ENCODE measurements around the gene SVIL.
"Not testable (repeated sequence)": the region's sequence is repeated elsewhere in the genome, so short reads cannot be mapped to it uniquely, and the experiment has no call there.

Gene SVIL

GRCh38 chr10:29619241-29619669, 15.5 kb downstream of the SVIL start:
- no peak for DNase-seq

- no peak for DNase-seq
Measured at GRCh38 chr10:29618341-29619171, 16.2 kb downstream of the SVIL start.

- no peak for DNase-seq
Measured at GRCh38 chr10:29617880-29618340, 16.9 kb downstream of the SVIL start.

- DNase-seq: no peak
Measured at GRCh38 chr10:29616542-29616941, 18.2 kb downstream of the SVIL start.

- DNase-seq: no peak
Measured at GRCh38 chr10:29615195-29615594, 19.6 kb downstream of the SVIL start.

- DNase-seq: not testable (repeated sequence)
Measured at GRCh38 chr10:29614289-29614688, 20.5 kb downstream of the SVIL start.

GRCh38 chr10:29613791-29614190, 21.0 kb downstream of the SVIL start:
- DNase-seq: no peak

GRCh38 chr10:29613196-29613595, 21.6 kb downstream of the SVIL start:
- no peak for DNase-seq

- DNase-seq: no peak
Measured at GRCh38 chr10:29612657-29613056, 22.1 kb downstream of the SVIL start.

GRCh38 chr10:29611781-29612381, 22.9 kb downstream of the SVIL start:
- no peak for DNase-seq

GRCh38 chr10:29610876-29611647, 23.7 kb downstream of the SVIL start:
- no peak for DNase-seq

- DNase-seq: not testable (repeated sequence)
Measured at GRCh38 chr10:29610331-29610730, 24.4 kb downstream of the SVIL start.

GRCh38 chr10:29609696-29610095, 25.1 kb downstream of the SVIL start:
- DNase-seq: no peak

- DNase-seq: no peak
Measured at GRCh38 chr10:29608476-29609301, 26.1 kb downstream of the SVIL start.

GRCh38 chr10:29608062-29608461, 26.7 kb downstream of the SVIL start:
- no peak for DNase-seq

GRCh38 chr10:29607576-29607975, 27.2 kb downstream of the SVIL start:
- DNase-seq: no peak

GRCh38 chr10:29606693-29607092, 28.1 kb downstream of the SVIL start:
- DNase-seq: not testable (repeated sequence)

GRCh38 chr10:29604291-29604825, 30.4 kb downstream of the SVIL start:
- no peak for DNase-seq

- DNase-seq: no peak
Measured at GRCh38 chr10:29603223-29603896, 31.4 kb downstream of the SVIL start.

GRCh38 chr10:29600821-29601220, 34.0 kb downstream of the SVIL start:
- DNase-seq: no peak

- DNase-seq: no peak
Measured at GRCh38 chr10:29600067-29600466, 34.7 kb downstream of the SVIL start.

- DNase-seq: no peak
Measured at GRCh38 chr10:29598851-29599311, 35.9 kb downstream of the SVIL start.
